Vagina (tissue), 2 donors: ENCODE results near the gene SLC9A2. TPM values are rescaled to one million over a fixed set of nuclear protein-coding genes. Genes with fewer than 3 reads are reported as not detected.

Experiments used
- DNase-seq, 2 donors: peaks; one replicate each; pipeline ENCODE4 v3.0.0-alpha.2; 2017; ENCODE audit errors: extremely low spot score in 2 of 2
- H3K27ac ChIP-seq: fragments of 200-600 bp; sonication (generic); one replicate; pipeline ENCODE4 v1.5.1; 2019
- H3K27me3 ChIP-seq: fragments of 200-600 bp; sonication (generic); one replicate; pipeline ENCODE4 v1.5.1; 2019
- H3K36me3 ChIP-seq, 2 donors: fragments of 200-600 bp; sonication (generic); one replicate each; pipeline ENCODE4 v1.5.1; 2017 to 2019
- H3K4me1 ChIP-seq: fragments of 200-600 bp; sonication (generic); one replicate; pipeline ENCODE4 v1.5.1; 2019
- H3K4me3 ChIP-seq, 2 donors: fragments of 200-600 bp; sonication (generic); 1 replicate in 1 of 2; 2 replicates in 1 of 2; pipeline ENCODE4 v1.5.1; 2016 to 2019
- H3K9me3 ChIP-seq: fragments of 200-600 bp; sonication (generic); one replicate; pipeline ENCODE4 v1.5.1; 2019
- CTCF ChIP-seq, 3 experiments: fragments of 450-650 bp in 2 of 3; fragments of 200-600 bp in 1 of 3; sonication (generic) in 1 of 3; IDR thresholded peaks; one replicate each; pipeline ENCODE4 v1.5.1; 2017 to 2019; ENCODE audit warnings: antibody characterized with exemption in 3 of 3, mild to moderate bottlenecking in 2 of 3, moderate library complexity in 2 of 3
- POLR2A ChIP-seq, 2 donors: fragments of 450-650 bp; IDR thresholded peaks; one replicate each; pipeline ENCODE4 v1.6.1; 2017; ENCODE audit warnings: antibody characterized with exemption in 2 of 2, mild to moderate bottlenecking in 2 of 2, moderate library complexity in 2 of 2
- POLR2AphosphoS5 ChIP-seq, 2 donors: sonication (generic); formaldehyde crosslinking; IDR thresholded peaks; one replicate each; pipeline ENCODE4 v1.9.0; 2017; ENCODE audit warnings: antibody characterized with exemption in 2 of 2, mild to moderate bottlenecking in 2 of 2, low read depth in 1 of 2; ENCODE audit not compliant: insufficient read depth in 1 of 2
- intact Hi-C: fragments of 100-400 bp; cut with DNase I; formaldehyde crosslinking; loops from one replicate; pipeline ENCODE4 v1.15.1; 2023
- total RNA-seq: library from RNA; depleted of rRNA; stranded (reverse); fragments of >200 nt; gene quantifications from one replicate; pipeline ENCODE4 v1.2.3, GENCODE V29; 2016

Gene SLC9A2
- total RNA-seq, 1 donor from 2014 or later, result not detected

- Histone ChIP-seq H3K27me3 (no peaks in the 10 kb centered on the region), H3K4me1 (no peaks in the 10 kb centered on the region), H3K9me3 (no peaks in the 10 kb centered on the region), H3K4me3 (no peak overlapping the region), H3K36me3 (no peaks in the 10 kb centered on the region), H3K27ac (no peak overlapping the region)
- TF ChIP-seq CTCF (IDR thresholded peaks at IDR 0.05) (no peak), POLR2A (IDR thresholded peaks at IDR 0.05) (no peak), POLR2AphosphoS5 (IDR thresholded peaks at IDR 0.05; ENCODE audit: insufficient read depth in 1 of 2, low read depth in 1 of 2) (no peak)
- intact Hi-C loops, result no loop called here
- no peak for DNase-seq
These were observed 43.5 kb downstream of the SLC9A2 start for GRCh38 chr2:102662833-102663232.

GRCh38 chr2:102663381-102663780, 44.0 kb downstream of the SLC9A2 start:
- Histone ChIP-seq H3K4me3 (no peak overlapping the region), H3K4me1 (no peaks in the 10 kb centered on the region), H3K9me3 (no peaks in the 10 kb centered on the region), H3K27ac (no peak overlapping the region), H3K27me3 (no peaks in the 10 kb centered on the region), H3K36me3 (no peaks in the 10 kb centered on the region)
- intact Hi-C loops, result no loop called here
- TF ChIP-seq CTCF (IDR thresholded peaks at IDR 0.05) (no peak), POLR2AphosphoS5 (IDR thresholded peaks at IDR 0.05; ENCODE audit: insufficient read depth in 1 of 2, low read depth in 1 of 2) (no peak), POLR2A (IDR thresholded peaks at IDR 0.05) (no peak)
- no peak for DNase-seq

GRCh38 chr2:102664471-102664909, 45.1 kb downstream of the SLC9A2 start:
- H3K9me3 ChIP-seq, result no peaks in the 10 kb centered on the region
- intact Hi-C loops, result no loop called here
- no peak for DNase-seq
- no peak overlapping the region for H3K4me3 ChIP-seq
- TF ChIP-seq POLR2A (IDR thresholded peaks at IDR 0.05) (no peak), CTCF (IDR thresholded peaks at IDR 0.05) (no peak), POLR2AphosphoS5 (IDR thresholded peaks at IDR 0.05; ENCODE audit: insufficient read depth in 1 of 2, low read depth in 1 of 2) (no peak)
- no peaks in the 10 kb centered on the region for H3K36me3 ChIP-seq
- no peaks in the 10 kb centered on the region for H3K27me3 ChIP-seq
- no peak overlapping the region for H3K27ac ChIP-seq
- no peaks in the 10 kb centered on the region for H3K4me1 ChIP-seq

GRCh38 chr2:102667072-102667471, 47.7 kb downstream of the SLC9A2 start:
- DNase-seq, result no peak
- Histone ChIP-seq H3K36me3 (no peaks in the 10 kb centered on the region), H3K4me3 (no peak overlapping the region), H3K9me3 (no peaks in the 10 kb centered on the region), H3K4me1 (no peaks in the 10 kb centered on the region), H3K27ac (no peak overlapping the region), H3K27me3 (no peaks in the 10 kb centered on the region)
- TF ChIP-seq CTCF (IDR thresholded peaks at IDR 0.05), result no peak
- no peak for TF ChIP-seq POLR2AphosphoS5 (IDR thresholded peaks at IDR 0.05; ENCODE audit: insufficient read depth in 1 of 2, low read depth in 1 of 2)
- no peak for TF ChIP-seq POLR2A (IDR thresholded peaks at IDR 0.05)
- intact Hi-C loops, result no loop called here

GRCh38 chr2:102668171-102668570, 48.8 kb downstream of the SLC9A2 start:
- H3K4me1 ChIP-seq, result no peaks in the 10 kb centered on the region
- intact Hi-C loops, result no loop called here
- H3K27me3 ChIP-seq, result no peaks in the 10 kb centered on the region
- DNase-seq, result no peak
- no peak overlapping the region for H3K27ac ChIP-seq
- no peaks in the 10 kb centered on the region for H3K9me3 ChIP-seq
- no peak overlapping the region for H3K4me3 ChIP-seq
- no peaks in the 10 kb centered on the region for H3K36me3 ChIP-seq
- TF ChIP-seq POLR2A (IDR thresholded peaks at IDR 0.05), result no peak
- no peak for TF ChIP-seq POLR2AphosphoS5 (IDR thresholded peaks at IDR 0.05; ENCODE audit: insufficient read depth in 1 of 2, low read depth in 1 of 2)
- TF ChIP-seq CTCF (IDR thresholded peaks at IDR 0.05), result no peak
